BE2C (cell line): ENCODE results near the gene CENPP. TPM values are rescaled to one million over a fixed set of nuclear protein-coding genes. Genes with fewer than 3 reads are reported as not detected.

Experiments used
- DNase-seq: peaks from one replicate; pipeline ENCODE4 v3.0.0-alpha.2; 2020
- H3K27me3 ChIP-seq: fragments of 250-450 bp; sonication (Bioruptor Pico); 2 replicates; pipeline ENCODE4 v1.5.1; 2020; ENCODE audit warnings: mild to moderate bottlenecking
- H3K36me3 ChIP-seq: fragments of 250-450 bp; sonication (Bioruptor Pico); 2 replicates; pipeline ENCODE4 v1.5.1; 2020; ENCODE audit warnings: mild to moderate bottlenecking
- H3K4me1 ChIP-seq: fragments of 250-450 bp; sonication (Bioruptor Pico); 2 replicates; pipeline ENCODE4 v1.5.1; 2020
- H3K4me3 ChIP-seq: 2 replicates; pipeline ENCODE4 v1.5.1; 2011; ENCODE audit warnings: low read depth, low read length
- H3K9me3 ChIP-seq: fragments of 250-450 bp; sonication (Bioruptor Pico); 2 replicates; pipeline ENCODE4 v1.5.1; 2020
- polyA plus RNA-seq: library from polyadenylated mRNA; unstranded; fragments of >200 nt; gene quantifications from one replicate; pipeline ENCODE4 v1.2.1, GENCODE V29; 2012; ENCODE audit warnings: low read depth, missing spikeins; ENCODE audit not compliant: insufficient read length, insufficient read depth
- TF ChIP-seq, protein P1 (sequence below): IDR thresholded peaks from 2 replicates; pipeline ENCODE4 v1.5.1; 2012; ENCODE audit warnings: mild to moderate bottlenecking, low read depth, low read length

CENPP gene
- polyA plus RNA-seq, result 4.3 TPM

DNA sequence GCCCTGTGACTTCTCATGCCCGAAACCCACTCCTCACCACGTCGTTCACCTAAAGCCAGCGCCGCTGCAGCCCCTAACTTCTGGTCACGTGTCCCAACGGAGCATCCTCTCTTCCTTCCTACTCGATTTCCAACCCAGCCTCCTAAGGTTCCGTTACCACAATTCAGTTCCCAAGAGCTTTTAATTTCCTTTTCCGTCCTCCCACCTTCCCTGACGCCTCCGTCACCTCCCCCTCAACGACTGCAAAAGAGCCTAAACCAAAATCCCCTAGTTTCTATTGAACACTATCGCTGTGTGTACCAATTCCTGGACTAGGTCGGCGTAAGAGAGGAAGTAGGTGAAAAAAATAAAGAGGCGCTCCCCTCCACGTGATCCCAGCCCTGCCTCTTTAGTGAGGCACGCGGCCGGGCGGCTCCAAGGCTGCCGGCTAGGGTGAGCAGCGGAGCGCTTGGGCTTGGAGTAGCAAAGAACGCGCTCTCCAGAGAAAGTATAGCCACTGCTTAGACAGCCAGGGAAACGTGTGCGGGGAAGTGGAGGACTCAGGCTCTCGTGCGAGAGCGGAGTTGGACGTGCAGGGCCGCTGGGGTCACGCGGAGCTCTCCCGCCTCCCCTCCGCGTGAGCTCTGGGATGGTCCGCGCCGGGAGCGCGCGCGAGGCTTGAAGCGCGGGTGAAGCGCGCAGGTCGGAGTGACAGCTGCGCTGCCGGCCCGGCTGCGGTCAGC, at the start of gene CENPP, which contains the start of gene NOL8:
Gene CENPP, plus strand, starts transcription at position 685 of the 722 bp plus-strand sequence.
Gene NOL8, minus strand, starts transcription at position 82 of the 722 bp plus-strand sequence. CDS start 1,189 bp downstream, outside the sequence.
- DNase-seq, result peak; percentile 89
- H3K36me3 ChIP-seq, result peaks cover 28% of the 10 kb centered on the region
- peaks cover 9% of the 10 kb centered on the region for H3K4me1 ChIP-seq
- no peaks in the 10 kb centered on the region for H3K27me3 ChIP-seq
- H3K9me3 ChIP-seq, result no peaks in the 10 kb centered on the region
- TF ChIP-seq, protein P1, sequence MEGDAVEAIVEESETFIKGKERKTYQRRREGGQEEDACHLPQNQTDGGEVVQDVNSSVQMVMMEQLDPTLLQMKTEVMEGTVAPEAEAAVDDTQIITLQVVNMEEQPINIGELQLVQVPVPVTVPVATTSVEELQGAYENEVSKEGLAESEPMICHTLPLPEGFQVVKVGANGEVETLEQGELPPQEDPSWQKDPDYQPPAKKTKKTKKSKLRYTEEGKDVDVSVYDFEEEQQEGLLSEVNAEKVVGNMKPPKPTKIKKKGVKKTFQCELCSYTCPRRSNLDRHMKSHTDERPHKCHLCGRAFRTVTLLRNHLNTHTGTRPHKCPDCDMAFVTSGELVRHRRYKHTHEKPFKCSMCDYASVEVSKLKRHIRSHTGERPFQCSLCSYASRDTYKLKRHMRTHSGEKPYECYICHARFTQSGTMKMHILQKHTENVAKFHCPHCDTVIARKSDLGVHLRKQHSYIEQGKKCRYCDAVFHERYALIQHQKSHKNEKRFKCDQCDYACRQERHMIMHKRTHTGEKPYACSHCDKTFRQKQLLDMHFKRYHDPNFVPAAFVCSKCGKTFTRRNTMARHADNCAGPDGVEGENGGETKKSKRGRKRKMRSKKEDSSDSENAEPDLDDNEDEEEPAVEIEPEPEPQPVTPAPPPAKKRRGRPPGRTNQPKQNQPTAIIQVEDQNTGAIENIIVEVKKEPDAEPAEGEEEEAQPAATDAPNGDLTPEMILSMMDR, result no peak
- peak within 1 kb of the TSS; percentile 95 for H3K4me3 ChIP-seq

DNA sequence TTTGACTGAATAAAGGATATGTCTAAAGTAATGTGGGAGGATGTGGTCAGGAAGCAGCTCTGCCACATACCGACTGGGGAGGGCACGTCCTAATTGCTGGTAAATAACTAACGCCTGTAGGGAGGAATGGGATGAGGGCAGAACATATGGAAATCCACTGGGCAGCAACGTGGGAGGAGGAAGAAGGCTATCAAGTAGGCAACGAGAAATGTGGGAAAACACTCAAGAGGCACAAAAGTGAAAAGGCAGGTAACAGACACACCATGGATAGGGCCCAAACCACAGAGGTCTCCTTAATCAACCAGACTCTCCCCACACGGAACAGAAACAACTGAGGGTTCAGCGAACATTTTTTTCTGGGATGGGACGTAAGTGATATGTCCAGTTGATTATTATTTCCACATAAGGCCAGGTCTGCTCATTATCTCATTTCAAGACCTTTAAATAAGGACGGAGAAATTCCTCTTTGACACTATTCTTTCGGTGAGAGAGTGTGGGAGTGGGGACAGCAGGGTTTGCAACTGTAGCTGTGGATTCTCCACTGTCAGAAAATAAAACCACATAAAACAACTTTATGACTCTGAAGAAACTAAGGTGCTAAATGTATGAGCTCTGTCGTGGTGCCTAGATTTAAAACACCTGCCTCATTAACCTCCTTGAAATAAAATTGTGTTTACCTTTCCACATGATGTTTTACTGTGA, 49.3 kb upstream of the CENPP start:
- Histone ChIP-seq H3K36me3 (peaks cover 96% of the 10 kb centered on the region), H3K4me3 (no peak overlapping the region), H3K27me3 (no peaks in the 10 kb centered on the region), H3K4me1 (no peaks in the 10 kb centered on the region), H3K9me3 (no peaks in the 10 kb centered on the region)
- TF ChIP-seq, protein P1, result no peak
- no peak for DNase-seq

DNA sequence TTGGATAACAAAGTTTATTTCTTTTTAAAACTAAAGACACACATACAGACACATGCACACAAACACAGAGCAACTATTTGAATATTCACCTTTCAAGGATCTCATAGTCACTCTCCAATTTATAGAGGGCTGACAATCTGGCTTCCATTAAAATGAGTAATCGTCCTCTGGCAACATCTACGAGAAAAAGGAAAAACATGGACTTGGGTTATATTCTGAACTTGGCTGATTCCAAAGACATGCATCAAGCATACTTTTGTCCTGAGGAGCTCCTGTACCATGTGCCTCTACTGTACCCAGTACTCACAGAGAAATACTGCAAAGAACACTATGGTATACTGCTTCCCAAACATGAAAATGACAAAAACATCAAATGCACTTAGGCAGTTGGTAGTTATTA, 47.6 kb upstream of the CENPP start:
- Histone ChIP-seq H3K27me3 (no peaks in the 10 kb centered on the region), H3K4me3 (no peak overlapping the region), H3K9me3 (no peaks in the 10 kb centered on the region), H3K36me3 (peaks cover 96% of the 10 kb centered on the region), H3K4me1 (no peaks in the 10 kb centered on the region)
- no peak for DNase-seq
- TF ChIP-seq, protein P1, result no peak

DNA sequence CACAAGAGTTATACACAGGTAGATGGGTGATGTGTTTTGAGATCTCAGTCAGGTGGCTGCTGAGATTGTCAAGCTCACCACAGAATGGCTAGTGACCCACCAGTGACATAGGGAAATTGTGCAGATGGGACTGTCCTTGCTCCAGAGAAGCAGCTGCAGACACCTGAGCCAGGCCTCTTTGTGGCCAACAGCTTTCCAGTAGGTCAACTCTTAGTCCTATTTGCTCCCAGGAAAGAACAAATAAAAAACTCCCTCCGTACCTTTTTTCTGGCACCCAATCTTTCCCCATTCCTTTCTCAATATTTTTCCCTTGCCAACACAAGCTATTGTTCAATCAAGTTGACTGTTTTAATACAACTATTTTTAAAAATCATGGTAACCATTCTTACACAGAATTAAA, 46.5 kb upstream of the CENPP start:
- peaks cover 96% of the 10 kb centered on the region for H3K36me3 ChIP-seq
- TF ChIP-seq, protein P1, result no peak

DNA sequence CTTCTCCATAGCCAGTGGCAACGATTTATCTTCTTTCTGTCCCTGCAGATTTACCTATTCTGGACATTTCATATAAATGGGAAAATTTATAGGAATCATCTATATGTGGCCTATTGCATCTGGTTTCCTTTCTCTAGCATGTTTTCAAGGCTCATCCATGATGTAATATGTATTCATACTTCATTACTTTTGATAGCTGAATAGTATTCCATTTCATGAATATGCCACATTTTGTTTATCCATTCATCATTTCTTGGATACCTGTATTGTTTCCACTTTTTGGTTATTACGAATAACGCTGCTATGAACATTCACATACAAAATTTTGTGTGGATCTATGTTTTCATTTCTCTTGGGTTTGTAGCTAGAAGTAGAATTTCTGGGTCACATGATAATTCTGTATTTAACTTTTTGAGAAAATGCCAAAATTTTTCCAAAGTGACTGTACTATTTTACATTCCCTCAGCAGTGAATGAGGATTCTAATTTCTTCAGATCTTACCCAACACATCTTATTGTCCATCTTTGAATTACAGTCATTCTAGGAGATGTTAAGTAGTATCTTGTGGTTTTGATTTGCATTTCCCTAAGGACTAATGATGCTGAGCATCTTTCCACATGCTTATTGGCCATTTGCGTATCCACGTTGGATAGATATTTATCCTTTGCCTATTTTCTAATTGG, 35.9 kb upstream of the CENPP start:
- Histone ChIP-seq H3K9me3 (no peaks in the 10 kb centered on the region), H3K4me1 (no peaks in the 10 kb centered on the region), H3K36me3 (peaks cover 69% of the 10 kb centered on the region), H3K4me3 (no peak overlapping the region), H3K27me3 (no peaks in the 10 kb centered on the region)
- DNase-seq, result no peak
- TF ChIP-seq, protein P1, result no peak

More for the DNA sequence above, 46.5 kb upstream of the CENPP start:
- Histone ChIP-seq H3K27me3 (no peaks in the 10 kb centered on the region), H3K9me3 (no peaks in the 10 kb centered on the region), H3K4me1 (no peaks in the 10 kb centered on the region), H3K4me3 (no peak overlapping the region)
- no peak for DNase-seq
